GM10266 (cell line): ENCODE results near the gene SLC35A3.
"Not testable (repeated sequence)": the region's sequence is repeated elsewhere in the genome, so short reads cannot be mapped to it uniquely, and the experiment has no call there.

Experiments used
- DNase-seq: peaks from one replicate; pipeline ENCODE4 v3.0.0; 2012; ENCODE audit errors: extremely low spot score
- CTCF ChIP-seq: IDR thresholded peaks from 2 replicates; pipeline ENCODE4 v1.5.1; 2012; ENCODE audit warnings: mild to moderate bottlenecking, low read depth; ENCODE audit not compliant: control insufficient read depth, insufficient read depth; ENCODE audit errors: missing control alignments

Gene SLC35A3

GRCh38 chr1:99975529-99975928 is 5.7 kb downstream of the SLC35A3 start:
- no peak for TF ChIP-seq CTCF
- no peak for DNase-seq

GRCh38 chr1:99977326-99977725 is 7.5 kb downstream of the SLC35A3 start:
- DNase-seq: not testable (repeated sequence)

- DNase-seq: no peak
- TF ChIP-seq CTCF: no peak
These were observed 8.4 kb downstream of the SLC35A3 start for GRCh38 chr1:99978218-99978617.

GRCh38 chr1:99979091-99979490 is 9.3 kb downstream of the SLC35A3 start:
- DNase-seq: no peak
- TF ChIP-seq CTCF: no peak

- no peak for TF ChIP-seq CTCF
These were observed 11.1 kb downstream of the SLC35A3 start for GRCh38 chr1:99980928-99981327.

GRCh38 chr1:99986656-99987225 is 16.9 kb downstream of the SLC35A3 start:
- no peak for TF ChIP-seq CTCF
- no peak for DNase-seq

More at GRCh38 chr1:99980928-99981327, 11.1 kb downstream of the SLC35A3 start:
- DNase-seq: no peak

- DNase-seq: no peak
- TF ChIP-seq CTCF: no peak
These were observed 18.5 kb downstream of the SLC35A3 start for GRCh38 chr1:99988210-99988765.
